GM21367 (cell line): ENCODE results near the gene BAIAP3.

Source experiments
- ATAC-seq: cut with Tn5 transposase; IDR thresholded peaks from one replicate; pipeline ENCODE4 v1.9.1; 2021; ENCODE audit not compliant: unreplicated experiment

Gene BAIAP3

GRCh38 chr16:1362807-1363206 is 29.4 kb downstream of the BAIAP3 start:
- ATAC-seq, result no peak

- no peak for ATAC-seq
Observed at GRCh38 chr16:1363501-1364041, 30.1 kb downstream of the BAIAP3 start.

GRCh38 chr16:1364510-1364909 is 31.1 kb downstream of the BAIAP3 start:
- ATAC-seq, result no peak

GRCh38 chr16:1366060-1366711 is 32.7 kb downstream of the BAIAP3 start:
- ATAC-seq, result no peak

- no peak for ATAC-seq
Observed at GRCh38 chr16:1366712-1367299, 33.4 kb downstream of the BAIAP3 start.

- no peak for ATAC-seq
Observed at GRCh38 chr16:1367486-1368174, 34.2 kb downstream of the BAIAP3 start.

GRCh38 chr16:1371054-1371978 is 37.9 kb downstream of the BAIAP3 start:
- ATAC-seq, result no peak

- no peak for ATAC-seq
Observed at GRCh38 chr16:1372292-1372950, 39.0 kb downstream of the BAIAP3 start.

GRCh38 chr16:1374418-1375297 is 41.2 kb downstream of the BAIAP3 start:
- ATAC-seq, result no peak

- no peak for ATAC-seq
Observed at GRCh38 chr16:1375298-1375640, 41.8 kb downstream of the BAIAP3 start.

GRCh38 chr16:1375741-1376410 is 42.4 kb downstream of the BAIAP3 start:
- no peak for ATAC-seq

GRCh38 chr16:1377406-1378010 is 44.1 kb downstream of the BAIAP3 start:
- ATAC-seq, result no peak

GRCh38 chr16:1378087-1378803 is 44.8 kb downstream of the BAIAP3 start:
- no peak for ATAC-seq

- no peak for ATAC-seq
Observed at GRCh38 chr16:1378804-1379303, 45.4 kb downstream of the BAIAP3 start.

- ATAC-seq, result no peak
Observed at GRCh38 chr16:1379304-1380076, 46.0 kb downstream of the BAIAP3 start.

GRCh38 chr16:1380195-1380594 is 46.8 kb downstream of the BAIAP3 start:
- no peak for ATAC-seq
